Caco-2 (cell line): ENCODE measurements around the gene MROH2A. TPM values are rescaled to one million over a fixed set of nuclear protein-coding genes. Genes with fewer than 3 reads are reported as not detected.
A peak's percentile ranks its signal among the peaks of the same experiment; 100 is the strongest.

ENCODE experiments used
- BruUV-seq: library from RNA; stranded (reverse); fragments of 400-500 nt; replicated peaks from 2 replicates; lab custom pipeline; 2021; lab: Mats Ljungman, UMichigan
- CTCF ChIA-PET: fragments of 300-600 bp; sonication (Branson Sonifier 250); formaldehyde crosslinking; loops from one replicate; lab custom pipeline; 2022; ENCODE audit warnings: antibody characterized with exemption; lab: Charles Lee
- POLR2A ChIA-PET: fragments of 300-600 bp; sonication (Branson Sonifier 250); formaldehyde crosslinking; loops from one replicate; lab custom pipeline; 2022; ENCODE audit warnings: antibody characterized with exemption; lab: Charles Lee
- DNase-seq, 2 experiments: peaks; one replicate each; pipeline versions ENCODE4 v3.0.0 to v3.0.0-alpha.2; 2020 to 2022
- H3K27me3 ChIP-seq: replicated peaks from 2 replicates; pipeline ENCODE4 v1.6.0; 2011; ENCODE audit warnings: low read length; ENCODE audit not compliant: control insufficient read depth, insufficient read depth
- H3K36me3 ChIP-seq: 2 replicates; pipeline ENCODE4 v1.5.1; 2011; ENCODE audit warnings: low read length; ENCODE audit not compliant: control insufficient read depth, insufficient read depth
- H3K4me1 ChIP-seq: fragments of 250-450 bp; sonication (Bioruptor Pico); 2 replicates; pipeline ENCODE4 v1.5.1; 2020; ENCODE audit warnings: mild to moderate bottlenecking
- H3K4me3 ChIP-seq: 2 replicates; pipeline ENCODE4 v1.5.1; 2011; ENCODE audit warnings: low read depth, mild to moderate bottlenecking, control low read depth, low read length
- H3K9me3 ChIP-seq: fragments of 250-450 bp; sonication (Bioruptor Pico); 2 replicates; pipeline ENCODE4 v1.5.1; 2020; ENCODE audit warnings: mild to moderate bottlenecking, moderate library complexity
- H3K27ac Mint-ChIP-seq: one replicate; pipeline ENCODE4 v1.8.0; 2022; ENCODE audit warnings: mixed read lengths; ENCODE audit not compliant: unreplicated experiment
- H3K27me3 Mint-ChIP-seq: one replicate; pipeline ENCODE4 v1.8.0; 2022; ENCODE audit warnings: mixed read lengths; ENCODE audit not compliant: insufficient read depth, unreplicated experiment
- H3K36me3 Mint-ChIP-seq: one replicate; pipeline ENCODE4 v1.8.0; 2022; ENCODE audit warnings: mild to moderate bottlenecking, mixed read lengths; ENCODE audit not compliant: insufficient read depth, unreplicated experiment
- H3K4me1 Mint-ChIP-seq: one replicate; pipeline ENCODE4 v1.8.0; 2022; ENCODE audit warnings: low read depth, mixed read lengths; ENCODE audit not compliant: unreplicated experiment
- H3K4me3 Mint-ChIP-seq: one replicate; pipeline ENCODE4 v1.8.0; 2022; ENCODE audit warnings: mild to moderate bottlenecking, moderate library complexity, mixed read lengths; ENCODE audit not compliant: unreplicated experiment
- H3K9me3 Mint-ChIP-seq: one replicate; pipeline ENCODE4 v1.8.0; 2022; ENCODE audit warnings: mixed read lengths; ENCODE audit not compliant: unreplicated experiment
- intact Hi-C: fragments of 100-400 bp; cut with micrococcal nuclease; formaldehyde crosslinking; loops from one replicate; pipeline ENCODE4 v1.10.0; 2022; ENCODE audit not compliant: unreplicated experiment
- total RNA-seq: library from RNA; stranded (reverse); gene quantifications from 2 replicates; pipeline ENCODE4 v1.2.3, GENCODE V29; 2022
- TF ChIP-seq, protein P1 (sequence below), 2 experiments: fragments of 200-600 bp in 1 of 2; IDR thresholded peaks; 1 replicate in 1 of 2; 2 replicates in 1 of 2; pipeline versions ENCODE4 v1.5.1 to v1.8.0; 2011 to 2022; ENCODE audit warnings: antibody characterized with exemption in 1 of 2, control low read depth in 1 of 2, inconsistent platforms in 1 of 2, low read depth in 1 of 2, low read length in 1 of 2, mild to moderate bottlenecking in 1 of 2, moderate library complexity in 1 of 2; ENCODE audit not compliant: insufficient read depth in 1 of 2, severe bottlenecking in 1 of 2, unreplicated experiment in 1 of 2

The MROH2A gene
- total RNA-seq, 1 experiment from 2014 or later, result not detected

DNA sequence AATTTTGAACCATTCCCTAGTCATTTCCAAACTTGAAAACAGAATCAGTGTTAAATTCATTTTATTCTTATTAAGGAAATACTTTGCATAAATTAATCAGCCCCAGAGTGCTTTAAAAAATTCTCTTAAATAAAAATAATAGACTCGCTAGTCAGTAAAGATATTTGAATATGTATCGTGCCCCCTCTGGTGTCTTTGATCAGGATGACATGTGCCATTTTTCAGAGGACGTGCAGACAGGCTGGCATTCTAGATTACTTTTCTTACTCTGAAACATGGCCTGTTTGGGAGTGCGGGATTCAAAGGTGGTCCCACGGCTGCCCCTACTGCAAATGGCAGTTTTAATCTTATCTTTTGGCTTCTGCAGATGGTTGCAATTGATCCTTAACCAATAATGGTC, 5.5 kb upstream of the MROH2A start:
- intact Hi-C loops, result no loop called here
- H3K36me3 Mint-ChIP-seq, result peaks cover 25% of the 10 kb centered on the region
- no peaks in the 10 kb centered on the region for H3K9me3 ChIP-seq
- no peaks in the 10 kb centered on the region for H3K27me3 ChIP-seq
- H3K27ac Mint-ChIP-seq, result no peak overlapping the region
- BruUV-seq, result TSS peak; percentile 61
- TF ChIP-seq, protein P1, sequence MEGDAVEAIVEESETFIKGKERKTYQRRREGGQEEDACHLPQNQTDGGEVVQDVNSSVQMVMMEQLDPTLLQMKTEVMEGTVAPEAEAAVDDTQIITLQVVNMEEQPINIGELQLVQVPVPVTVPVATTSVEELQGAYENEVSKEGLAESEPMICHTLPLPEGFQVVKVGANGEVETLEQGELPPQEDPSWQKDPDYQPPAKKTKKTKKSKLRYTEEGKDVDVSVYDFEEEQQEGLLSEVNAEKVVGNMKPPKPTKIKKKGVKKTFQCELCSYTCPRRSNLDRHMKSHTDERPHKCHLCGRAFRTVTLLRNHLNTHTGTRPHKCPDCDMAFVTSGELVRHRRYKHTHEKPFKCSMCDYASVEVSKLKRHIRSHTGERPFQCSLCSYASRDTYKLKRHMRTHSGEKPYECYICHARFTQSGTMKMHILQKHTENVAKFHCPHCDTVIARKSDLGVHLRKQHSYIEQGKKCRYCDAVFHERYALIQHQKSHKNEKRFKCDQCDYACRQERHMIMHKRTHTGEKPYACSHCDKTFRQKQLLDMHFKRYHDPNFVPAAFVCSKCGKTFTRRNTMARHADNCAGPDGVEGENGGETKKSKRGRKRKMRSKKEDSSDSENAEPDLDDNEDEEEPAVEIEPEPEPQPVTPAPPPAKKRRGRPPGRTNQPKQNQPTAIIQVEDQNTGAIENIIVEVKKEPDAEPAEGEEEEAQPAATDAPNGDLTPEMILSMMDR (IDR thresholded peaks at IDR 0.05; ENCODE audit: insufficient read depth in 1 of 2, low read depth in 1 of 2, low read length in 1 of 2, severe bottlenecking in 1 of 2, unreplicated experiment in 1 of 2), result no peak
- no peak overlapping the region for H3K4me3 Mint-ChIP-seq
- no peaks in the 10 kb centered on the region for H3K4me1 ChIP-seq
- ChIA-PET POLR2A (no interaction called here), CTCF (no interaction called here)
- H3K9me3 Mint-ChIP-seq, result peaks cover 10% of the 10 kb centered on the region
- no peak for DNase-seq
- H3K27me3 Mint-ChIP-seq, result no peaks in the 10 kb centered on the region
- no peaks in the 10 kb centered on the region for H3K36me3 ChIP-seq
- H3K4me3 ChIP-seq, result no peak overlapping the region
- H3K4me1 Mint-ChIP-seq, result no peaks in the 10 kb centered on the region

DNA sequence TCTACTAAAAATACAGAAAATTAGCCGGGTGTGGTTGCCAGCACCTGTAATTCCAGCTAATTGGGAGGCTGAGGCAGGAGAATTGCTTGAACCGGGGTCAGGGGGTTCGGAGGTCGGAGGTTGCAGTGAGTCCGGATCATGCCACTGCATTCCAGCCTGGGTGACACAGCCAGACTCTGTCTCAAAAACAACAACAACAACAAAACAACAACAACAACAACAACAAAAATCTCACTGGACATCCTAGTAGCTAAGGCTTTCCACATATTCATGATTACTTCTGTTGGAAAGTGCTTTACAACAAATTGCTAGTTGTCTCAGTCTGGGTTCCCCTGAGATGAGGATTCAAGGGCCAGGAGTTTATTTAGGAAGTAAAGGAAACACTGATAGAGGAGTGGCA, 4.3 kb upstream of the MROH2A start:
- Mint-ChIP-seq H3K36me3 (peaks cover 30% of the 10 kb centered on the region), H3K9me3 (peaks cover 10% of the 10 kb centered on the region), H3K27ac (no peak overlapping the region), H3K4me1 (no peaks in the 10 kb centered on the region), H3K27me3 (no peaks in the 10 kb centered on the region), H3K4me3 (no peak overlapping the region)
- TF ChIP-seq, protein P1 (IDR thresholded peaks at IDR 0.05; ENCODE audit: insufficient read depth in 1 of 2, low read depth in 1 of 2, low read length in 1 of 2, severe bottlenecking in 1 of 2, unreplicated experiment in 1 of 2), result no peak
- POLR2A ChIA-PET, result no interaction called here
- no peaks in the 10 kb centered on the region for H3K36me3 ChIP-seq
- CTCF ChIA-PET, result no interaction called here
- H3K4me1 ChIP-seq, result no peaks in the 10 kb centered on the region
- no TSS peak for BruUV-seq
- no peak for DNase-seq
- H3K27me3 ChIP-seq, result no peaks in the 10 kb centered on the region
- H3K9me3 ChIP-seq, result no peaks in the 10 kb centered on the region
- intact Hi-C loops, result no loop called here
- no peak overlapping the region for H3K4me3 ChIP-seq

DNA sequence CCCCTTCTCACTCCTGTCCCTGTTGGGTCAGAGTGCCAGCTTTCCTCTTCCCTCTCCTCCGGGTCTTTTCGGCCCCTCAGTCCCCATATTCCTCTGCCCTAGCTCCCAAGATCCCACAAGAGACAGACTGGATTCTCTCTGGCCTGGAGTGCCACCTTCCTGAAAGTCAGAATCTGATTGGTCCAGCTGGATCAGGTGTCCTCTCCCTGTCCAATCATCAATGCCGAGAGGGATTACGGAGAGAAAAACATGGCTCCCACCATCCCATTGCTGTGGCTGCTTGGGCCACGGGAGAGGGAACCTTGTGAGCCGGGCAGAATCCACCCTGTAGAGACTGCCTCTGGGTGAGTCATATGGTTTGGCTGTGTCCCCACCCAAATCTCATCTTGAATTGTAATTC, 2.7 kb upstream of the MROH2A start:
- CTCF ChIA-PET, result no interaction called here
- no peaks in the 10 kb centered on the region for H3K9me3 ChIP-seq
- H3K9me3 Mint-ChIP-seq, result peaks cover 10% of the 10 kb centered on the region
- H3K27ac Mint-ChIP-seq, result no peak overlapping the region
- peaks cover 17% of the 10 kb centered on the region for H3K36me3 Mint-ChIP-seq
- no peak overlapping the region for H3K4me3 ChIP-seq
- H3K4me1 Mint-ChIP-seq, result no peaks in the 10 kb centered on the region
- no peaks in the 10 kb centered on the region for H3K36me3 ChIP-seq
- H3K4me1 ChIP-seq, result no peaks in the 10 kb centered on the region
- no peak for DNase-seq
- POLR2A ChIA-PET, result no interaction called here
- H3K27me3 Mint-ChIP-seq, result no peaks in the 10 kb centered on the region
- intact Hi-C loops, result no loop called here
- H3K4me3 Mint-ChIP-seq, result no peak overlapping the region
- TF ChIP-seq, protein P1 (IDR thresholded peaks at IDR 0.05; ENCODE audit: insufficient read depth in 1 of 2, low read depth in 1 of 2, low read length in 1 of 2, severe bottlenecking in 1 of 2, unreplicated experiment in 1 of 2), result no peak
- H3K27me3 ChIP-seq, result no peaks in the 10 kb centered on the region
- no TSS peak for BruUV-seq
